WERI-Rb-1 (cell line): Measurements from ENCODE around the gene DAPL1.

Experiments used
- DNase-seq: peaks from one replicate; pipeline ENCODE4 v3.0.0-alpha.2; 2020
- H3K27ac ChIP-seq: fragments of 250-450 bp; sonication (Bioruptor Pico); 2 replicates; pipeline ENCODE4 v1.5.1; 2020; ENCODE audit warnings: mild to moderate bottlenecking, moderate library complexity
- H3K27me3 ChIP-seq: fragments of 250-450 bp; sonication (Bioruptor Pico); 2 replicates; pipeline ENCODE4 v1.5.1; 2021; ENCODE audit warnings: mild to moderate bottlenecking, low read depth, moderate library complexity; ENCODE audit not compliant: insufficient read depth, severe bottlenecking
- H3K36me3 ChIP-seq: fragments of 250-450 bp; sonication (Bioruptor Pico); 2 replicates; pipeline ENCODE4 v1.5.1; 2020; ENCODE audit warnings: mild to moderate bottlenecking, moderate library complexity
- H3K4me3 ChIP-seq: 2 replicates; pipeline ENCODE4 v1.5.1; 2011; ENCODE audit warnings: low read depth, mild to moderate bottlenecking, control low read depth, low read length
- H3K9me3 ChIP-seq: fragments of 250-450 bp; sonication (Bioruptor Pico); 2 replicates; pipeline ENCODE4 v1.5.1; 2021; ENCODE audit warnings: mild to moderate bottlenecking, moderate library complexity; ENCODE audit not compliant: severe bottlenecking
- TF ChIP-seq, protein P1 (sequence below): IDR thresholded peaks from 2 replicates; pipeline ENCODE4 v1.5.1; 2011; ENCODE audit warnings: low read depth, mild to moderate bottlenecking, control low read depth, inconsistent platforms, low read length

The DAPL1 gene, protein sequence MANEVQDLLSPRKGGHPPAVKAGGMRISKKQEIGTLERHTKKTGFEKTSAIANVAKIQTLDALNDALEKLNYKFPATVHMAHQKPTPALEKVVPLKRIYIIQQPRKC

DNA sequence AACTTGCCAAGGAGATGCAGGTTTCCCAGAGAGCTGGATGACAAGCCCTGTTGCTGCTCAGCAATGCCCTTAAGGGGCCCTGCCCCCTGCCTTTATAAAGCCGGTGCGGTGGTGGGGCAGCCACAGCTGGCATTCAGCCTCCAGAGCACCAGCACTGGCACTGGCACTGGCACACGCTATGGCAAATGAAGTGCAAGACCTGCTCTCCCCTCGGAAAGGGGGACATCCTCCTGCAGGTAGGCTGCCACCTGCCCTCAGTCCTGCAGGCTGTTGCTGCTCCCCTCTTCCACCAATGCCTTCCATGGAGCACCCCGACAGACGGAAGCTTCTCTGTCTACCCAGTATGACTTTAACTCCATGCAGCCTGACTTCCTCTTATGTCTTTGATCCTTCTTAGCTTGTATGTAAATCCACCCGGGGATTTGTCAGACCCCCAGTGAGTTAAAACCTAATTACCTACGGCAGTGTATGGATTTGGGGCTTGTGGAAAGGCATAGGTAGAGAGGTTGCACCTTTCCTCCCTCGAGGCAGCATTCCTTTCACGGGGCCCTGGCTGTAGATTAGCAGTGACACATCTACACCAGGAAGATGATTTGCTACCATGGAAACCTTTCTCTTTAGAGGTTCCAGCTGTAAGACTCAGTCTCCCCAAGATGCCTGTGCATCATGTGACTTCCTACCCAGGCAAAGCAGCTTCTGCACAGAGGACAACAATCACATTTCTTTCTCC, at the start of gene DAPL1:
Gene DAPL1 (plus strand): TSS at position 123 of the 730 bp plus-strand sequence. CDS start 56 bp downstream, at position 179.
- DNase-seq = peak; percentile 59
- Histone ChIP-seq H3K4me3 (peak within 1 kb of the TSS; percentile 32), H3K36me3 (no peaks in the 10 kb centered on the region), H3K9me3 (no peaks in the 10 kb centered on the region), H3K27ac (no peak within 1 kb of the TSS), H3K27me3 (no peaks in the 10 kb centered on the region)
- TF ChIP-seq, protein P1, sequence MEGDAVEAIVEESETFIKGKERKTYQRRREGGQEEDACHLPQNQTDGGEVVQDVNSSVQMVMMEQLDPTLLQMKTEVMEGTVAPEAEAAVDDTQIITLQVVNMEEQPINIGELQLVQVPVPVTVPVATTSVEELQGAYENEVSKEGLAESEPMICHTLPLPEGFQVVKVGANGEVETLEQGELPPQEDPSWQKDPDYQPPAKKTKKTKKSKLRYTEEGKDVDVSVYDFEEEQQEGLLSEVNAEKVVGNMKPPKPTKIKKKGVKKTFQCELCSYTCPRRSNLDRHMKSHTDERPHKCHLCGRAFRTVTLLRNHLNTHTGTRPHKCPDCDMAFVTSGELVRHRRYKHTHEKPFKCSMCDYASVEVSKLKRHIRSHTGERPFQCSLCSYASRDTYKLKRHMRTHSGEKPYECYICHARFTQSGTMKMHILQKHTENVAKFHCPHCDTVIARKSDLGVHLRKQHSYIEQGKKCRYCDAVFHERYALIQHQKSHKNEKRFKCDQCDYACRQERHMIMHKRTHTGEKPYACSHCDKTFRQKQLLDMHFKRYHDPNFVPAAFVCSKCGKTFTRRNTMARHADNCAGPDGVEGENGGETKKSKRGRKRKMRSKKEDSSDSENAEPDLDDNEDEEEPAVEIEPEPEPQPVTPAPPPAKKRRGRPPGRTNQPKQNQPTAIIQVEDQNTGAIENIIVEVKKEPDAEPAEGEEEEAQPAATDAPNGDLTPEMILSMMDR = no peak

DNA sequence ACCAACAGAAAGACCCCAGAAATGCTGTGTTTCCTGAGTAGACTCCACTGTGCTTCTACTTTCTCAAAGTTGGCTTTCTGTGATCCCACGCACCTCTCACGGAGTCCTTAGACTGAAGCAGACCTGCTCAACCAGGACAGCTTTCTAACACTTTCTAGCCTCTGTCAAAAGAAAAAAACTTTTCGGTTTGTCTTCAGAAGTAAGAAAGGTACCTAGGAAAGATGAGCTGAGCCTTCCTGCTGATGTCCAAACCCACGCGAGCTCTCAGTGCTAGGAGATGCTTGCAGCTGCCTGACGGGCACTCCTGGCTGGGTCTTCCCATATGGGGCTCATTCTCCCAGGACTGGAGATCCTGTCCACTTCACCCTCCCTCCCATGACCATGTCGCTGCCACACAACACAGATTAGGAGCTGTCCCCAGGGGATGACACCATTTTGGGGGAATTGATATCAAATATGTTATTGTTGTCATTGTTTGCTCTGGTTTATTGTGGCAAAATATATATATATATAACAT, 49.2 kb upstream of the DAPL1 start:
- H3K4me3 ChIP-seq = no peak overlapping the region
- TF ChIP-seq, protein P1 = no peak
- H3K9me3 ChIP-seq = no peaks in the 10 kb centered on the region
- H3K36me3 ChIP-seq = no peaks in the 10 kb centered on the region
- no peaks in the 10 kb centered on the region for H3K27me3 ChIP-seq
- H3K27ac ChIP-seq = no peak overlapping the region
- DNase-seq = no peak

DNA sequence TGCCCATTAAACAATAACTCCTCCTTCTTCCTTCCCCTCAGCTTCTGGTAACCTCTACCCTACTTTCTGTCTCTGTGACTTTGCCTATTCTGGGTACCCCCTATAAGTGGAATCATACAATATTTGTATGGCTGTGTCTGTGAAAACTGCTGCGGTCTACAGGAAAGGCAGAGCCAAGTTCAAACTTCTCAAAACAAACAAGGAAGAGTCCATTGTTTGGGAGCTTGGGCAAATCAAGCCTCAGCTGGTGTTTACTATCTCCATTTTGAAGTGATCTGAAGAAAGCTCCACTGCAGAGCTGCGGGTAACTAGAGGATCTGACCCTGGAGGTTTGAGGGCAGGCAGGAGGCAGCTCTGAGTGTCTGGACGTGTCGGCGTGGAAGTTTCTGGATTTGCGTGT, 48.6 kb upstream of the DAPL1 start:
- Histone ChIP-seq H3K27ac (no peak overlapping the region), H3K4me3 (no peak overlapping the region), H3K27me3 (no peaks in the 10 kb centered on the region), H3K36me3 (no peaks in the 10 kb centered on the region), H3K9me3 (no peaks in the 10 kb centered on the region)
- DNase-seq = no peak
- TF ChIP-seq, protein P1 = no peak

DNA sequence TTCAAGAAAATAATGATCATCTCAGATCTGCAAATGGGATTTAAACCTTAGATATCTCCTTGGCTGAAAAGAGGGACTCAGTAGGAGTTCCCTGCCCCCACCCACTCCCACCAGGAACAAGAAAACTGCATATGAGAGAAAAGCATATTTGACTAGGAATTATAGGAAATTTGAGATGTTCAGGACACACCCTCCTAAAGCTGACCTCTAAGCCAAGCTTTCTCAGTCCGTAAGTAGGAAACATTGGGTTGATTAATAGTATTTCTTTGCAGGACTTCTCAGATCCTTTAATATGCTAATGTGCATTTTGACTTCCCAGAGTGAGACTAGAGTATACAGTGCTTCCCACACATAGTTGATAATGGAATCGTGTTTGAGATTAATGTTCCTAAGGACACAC, 47.8 kb upstream of the DAPL1 start:
- H3K27ac ChIP-seq = no peak overlapping the region
- H3K36me3 ChIP-seq = no peaks in the 10 kb centered on the region
- H3K9me3 ChIP-seq = no peaks in the 10 kb centered on the region
- no peaks in the 10 kb centered on the region for H3K27me3 ChIP-seq
- H3K4me3 ChIP-seq = no peak overlapping the region
- TF ChIP-seq, protein P1 = no peak
- DNase-seq = no peak

DNA sequence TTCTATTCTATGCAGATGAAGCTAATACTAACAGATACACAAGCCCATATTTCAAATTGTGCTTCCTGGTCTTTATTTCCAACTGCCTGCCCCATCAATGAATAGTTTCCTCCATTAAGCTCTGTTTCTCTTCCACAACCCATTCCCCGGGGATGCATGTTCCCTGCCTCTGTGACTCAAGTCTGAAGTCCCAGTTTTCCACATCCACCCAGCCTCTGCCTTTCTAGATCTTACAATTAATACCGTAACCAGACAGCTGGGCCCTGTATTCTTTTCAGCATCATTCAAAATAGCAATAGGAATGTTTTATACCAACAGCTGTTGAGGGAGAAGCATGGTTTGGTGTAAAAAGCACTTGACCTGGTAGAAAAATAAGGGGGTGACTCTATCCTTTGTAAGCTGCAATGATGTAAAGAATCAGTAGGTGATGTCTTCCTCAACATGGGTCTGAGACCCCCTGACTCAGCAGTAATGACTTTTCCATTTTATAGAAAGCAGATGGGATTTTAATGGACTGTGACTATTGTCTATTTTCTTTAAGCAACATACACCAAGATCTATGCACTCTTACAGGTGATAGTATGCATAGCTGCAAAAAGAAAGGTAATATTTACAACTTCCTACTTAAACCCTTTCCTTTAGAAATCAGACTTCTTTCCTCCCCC, 46.1 kb upstream of the DAPL1 start:
- DNase-seq = no peak
- no peaks in the 10 kb centered on the region for H3K36me3 ChIP-seq
- no peak overlapping the region for H3K4me3 ChIP-seq
- TF ChIP-seq, protein P1 = no peak
- H3K27me3 ChIP-seq = no peaks in the 10 kb centered on the region
- H3K27ac ChIP-seq = no peak overlapping the region
- no peaks in the 10 kb centered on the region for H3K9me3 ChIP-seq
